B cell (primary cell): ENCODE results near the gene SLPI. TPM values are rescaled to one million over a fixed set of nuclear protein-coding genes. Genes with fewer than 3 reads are reported as not detected.

ENCODE experiments used
- ATAC-seq: fragments of 200-7000 bp; cut with Tn5 transposase; one replicate; pipeline ENCODE4 v1.10.0; 2021; ENCODE audit warnings: low read depth, mild to moderate bottlenecking, moderate number of reproducible peaks, moderate library complexity
- CTCF ChIA-PET: fragments of 350-600 bp; sonication (Branson Sonifier 250); formaldehyde crosslinking; loops from one replicate; lab custom pipeline; 2021; ENCODE audit warnings: antibody characterized with exemption, inconsistent platforms; lab: Charles Lee
- POLR2A ChIA-PET: fragments of 350-600 bp; sonication (Branson Sonifier 250); formaldehyde crosslinking; loops from one replicate; lab custom pipeline; 2021; ENCODE audit warnings: antibody characterized with exemption; lab: Charles Lee
- DNase-seq: peaks from one replicate; pipeline ENCODE4 v3.0.0; 2013
- H2AFZ ChIP-seq: 2 replicates; pipeline ENCODE4 v1.6.1; 2012; ENCODE audit warnings: mild to moderate bottlenecking, low read depth, low read length; ENCODE audit not compliant: insufficient read depth, poor library complexity, severe bottlenecking
- H3K27ac ChIP-seq, 2 donors: 1 replicate in 1 of 2; 2 replicates in 1 of 2; pipeline ENCODE4 v1.5.1; 2012 to 2013; ENCODE audit warnings: low read length in 2 of 2, mild to moderate bottlenecking in 2 of 2, moderate library complexity in 1 of 2
- H3K27me3 ChIP-seq, 4 experiments: fragments of 200-600 bp in 1 of 4; sonication (generic) in 1 of 4; replicated peaks in 1 of 4; 1 replicate in 2 of 4; 2 replicates in 2 of 4; pipeline versions ENCODE4 v1.6.1 to v1.7.0; 2013 to 2016; ENCODE audit warnings: low read length in 3 of 4, mild to moderate bottlenecking in 2 of 4, mixed read lengths in 1 of 4, moderate library complexity in 1 of 4; ENCODE audit not compliant: insufficient read depth in 4 of 4, control insufficient read depth in 3 of 4; ENCODE audit errors: control extremely low read depth in 1 of 4
- H3K36me3 ChIP-seq, 2 experiments: replicated peaks in 1 of 2; 1 replicate in 1 of 2; 2 replicates in 1 of 2; pipeline versions ENCODE4 v1.6.1 to v1.7.1; 2013; ENCODE audit warnings: low read length in 1 of 2; ENCODE audit not compliant: insufficient read depth in 2 of 2, control insufficient read depth in 1 of 2; ENCODE audit errors: control extremely low read depth in 1 of 2, extremely low read depth in 1 of 2
- H3K4me1 ChIP-seq, 2 donors: fragments of 200-600 bp in 1 of 2; sonication (generic) in 1 of 2; 1 replicate in 1 of 2; 2 replicates in 1 of 2; pipeline versions ENCODE4 v1.5.1 to v1.6.1; 2013 to 2017; ENCODE audit warnings: low read length in 2 of 2; ENCODE audit not compliant: control insufficient read depth in 2 of 2, insufficient read depth in 2 of 2
- H3K4me2 ChIP-seq: replicated peaks from 2 replicates; pipeline ENCODE3; 2012; ENCODE audit warnings: mild to moderate bottlenecking, low read depth, low read length; ENCODE audit not compliant: poor library complexity, severe bottlenecking
- H3K4me3 ChIP-seq, 5 experiments: fragments of 200-600 bp in 1 of 5; sonication (generic) in 1 of 5; 1 replicate in 3 of 5; 2 replicates in 2 of 5; pipeline versions ENCODE4 v1.5.1 to v1.7.0; 2011 to 2016; ENCODE audit warnings: low read length in 4 of 5, mild to moderate bottlenecking in 4 of 5, low read depth in 2 of 5, control low read depth in 1 of 5, moderate library complexity in 1 of 5; ENCODE audit not compliant: insufficient read depth in 1 of 5; ENCODE audit errors: control extremely low read depth in 1 of 5, extremely low read depth in 1 of 5
- H3K79me2 ChIP-seq: fragments of 200-600 bp; sonication (generic); one replicate; pipeline ENCODE4 v1.6.0; 2016; ENCODE audit warnings: low read length; ENCODE audit not compliant: control insufficient read depth, insufficient read depth
- H3K9ac ChIP-seq: fragments of 200-600 bp; sonication (generic); 2 replicates; pipeline ENCODE4 v1.6.1; 2017; ENCODE audit warnings: mild to moderate bottlenecking, low read length, moderate library complexity
- H3K9me3 ChIP-seq, 3 donors: one replicate each; pipeline versions ENCODE4 v1.6.1 to v1.7.1; 2013; ENCODE audit warnings: low read length in 2 of 3; ENCODE audit not compliant: control insufficient read depth in 2 of 3, insufficient read depth in 1 of 3; ENCODE audit errors: control extremely low read depth in 1 of 3
- H4K20me1 ChIP-seq: 2 replicates; pipeline ENCODE4 v1.6.0; 2012; ENCODE audit warnings: mild to moderate bottlenecking, low read length; ENCODE audit not compliant: insufficient read depth, control insufficient read depth, poor library complexity, severe bottlenecking
- H3K27ac Mint-ChIP-seq: one replicate; pipeline ENCODE4 v1.8.0; 2021; ENCODE audit warnings: mixed read lengths
- H3K27me3 Mint-ChIP-seq: one replicate; pipeline ENCODE4 v1.8.0; 2021; ENCODE audit warnings: mixed read lengths
- H3K4me1 Mint-ChIP-seq: one replicate; pipeline ENCODE4 v1.8.0; 2021; ENCODE audit warnings: mixed read lengths
- H3K4me3 Mint-ChIP-seq: one replicate; pipeline ENCODE4 v1.8.0; 2021; ENCODE audit warnings: mixed read lengths
- H3K9me3 Mint-ChIP-seq: one replicate; pipeline ENCODE4 v1.8.0; 2022; ENCODE audit warnings: mixed read lengths; ENCODE audit not compliant: insufficient read depth
- EZH2 ChIP-seq: IDR thresholded peaks from 2 replicates; pipeline ENCODE4 v1.6.1; 2012; ENCODE audit warnings: borderline replicate concordance, low read depth, mild to moderate bottlenecking, moderate library complexity, low read length; ENCODE audit not compliant: insufficient read depth, poor library complexity, severe bottlenecking
- WGBS: methylation state at CpG from one replicate; pipeline ENCODE4 v1.1.5; 2013; ENCODE audit warnings: missing lambda C conversion rate; ENCODE audit not compliant: insufficient coverage; 5-methylcytosine and 5-hydroxymethylcytosine counted together
- intact Hi-C: fragments of 100-400 bp; cut with micrococcal nuclease; formaldehyde crosslinking; loops from one replicate; pipeline ENCODE4 v1.10.0; 2022
- polyA plus RNA-seq: library from polyadenylated mRNA; depleted of rRNA; stranded (reverse); fragments of >200 nt; gene quantifications from 2 replicates; pipeline ENCODE4 v1.2.3, GENCODE V29; 2012
- total RNA-seq, 2 donors: library from RNA; stranded (reverse); fragments of 120-200 nt in 1 of 2; gene quantifications; 1 replicate in 1 of 2; 2 replicates in 1 of 2; pipeline versions ENCODE4 v1.2.3 to v1.2.4, GENCODE V29; 2013 to 2022
- TF ChIP-seq, protein P1 (sequence below): fragments of 200-600 bp; IDR thresholded peaks from one replicate; pipeline ENCODE4 v1.8.0; 2022; ENCODE audit warnings: antibody characterized with exemption, mild to moderate bottlenecking

The SLPI gene
- total and polyA plus RNA-seq, 2 donors (not counting 1 experiment from before 2014, with no cell fraction given), result not detected

DNA sequence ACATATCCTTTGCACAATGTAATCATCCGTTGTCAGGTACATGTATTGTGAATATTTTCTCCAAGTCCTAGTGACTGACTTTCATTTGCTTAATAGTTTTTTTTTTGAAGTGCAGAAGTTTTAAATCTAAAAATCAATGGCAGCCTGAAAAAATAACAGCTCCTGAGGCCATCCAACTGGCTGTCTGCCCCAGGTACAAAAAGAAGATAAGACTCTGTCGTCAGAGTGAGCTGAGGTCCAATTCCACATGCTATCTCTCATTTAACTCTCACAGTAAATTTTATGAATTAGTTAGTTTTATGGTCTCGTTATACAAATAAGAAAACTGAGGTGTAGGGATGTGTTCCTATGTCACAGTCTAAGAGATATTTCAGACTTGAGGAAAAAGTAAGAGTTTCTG lies 21.0 kb upstream of the SLPI start:
- no peaks in the 10 kb centered on the region for H3K9me3 ChIP-seq
- intact Hi-C loops, result no loop called here
- H3K4me2 ChIP-seq, result no peak overlapping the region
- H4K20me1 ChIP-seq, result no peaks in the 10 kb centered on the region
- ATAC-seq, result no peak
- H3K27me3 ChIP-seq, result peaks cover 0 to 13% (median 3%) of the 10 kb centered on the region in 4 experiments
- WGBS, result no CpG with 5 or more reads among the region's 3 CpGs
- peaks cover 71% of the 10 kb centered on the region for H3K27me3 Mint-ChIP-seq
- no peaks in the 10 kb centered on the region for H3K79me2 ChIP-seq
- ChIA-PET POLR2A (no interaction called here), CTCF (interaction anchor here (0.8 kb wide), 1 partner anchor 20 kb away, joined by 3 read pairs; no protein-coding TSS in a partner anchor)
- TF ChIP-seq, protein P1, sequence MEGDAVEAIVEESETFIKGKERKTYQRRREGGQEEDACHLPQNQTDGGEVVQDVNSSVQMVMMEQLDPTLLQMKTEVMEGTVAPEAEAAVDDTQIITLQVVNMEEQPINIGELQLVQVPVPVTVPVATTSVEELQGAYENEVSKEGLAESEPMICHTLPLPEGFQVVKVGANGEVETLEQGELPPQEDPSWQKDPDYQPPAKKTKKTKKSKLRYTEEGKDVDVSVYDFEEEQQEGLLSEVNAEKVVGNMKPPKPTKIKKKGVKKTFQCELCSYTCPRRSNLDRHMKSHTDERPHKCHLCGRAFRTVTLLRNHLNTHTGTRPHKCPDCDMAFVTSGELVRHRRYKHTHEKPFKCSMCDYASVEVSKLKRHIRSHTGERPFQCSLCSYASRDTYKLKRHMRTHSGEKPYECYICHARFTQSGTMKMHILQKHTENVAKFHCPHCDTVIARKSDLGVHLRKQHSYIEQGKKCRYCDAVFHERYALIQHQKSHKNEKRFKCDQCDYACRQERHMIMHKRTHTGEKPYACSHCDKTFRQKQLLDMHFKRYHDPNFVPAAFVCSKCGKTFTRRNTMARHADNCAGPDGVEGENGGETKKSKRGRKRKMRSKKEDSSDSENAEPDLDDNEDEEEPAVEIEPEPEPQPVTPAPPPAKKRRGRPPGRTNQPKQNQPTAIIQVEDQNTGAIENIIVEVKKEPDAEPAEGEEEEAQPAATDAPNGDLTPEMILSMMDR, result no peak
- TF ChIP-seq EZH2, result no peak
- no peak overlapping the region for H3K27ac Mint-ChIP-seq
- H3K4me3 Mint-ChIP-seq, result no peak overlapping the region
- H3K4me3 ChIP-seq, result no peak overlapping the region
- H2AFZ ChIP-seq, result no peak overlapping the region
- H3K4me1 ChIP-seq, result no peaks in the 10 kb centered on the region
- no peak overlapping the region for H3K9ac ChIP-seq
- no peak overlapping the region for H3K27ac ChIP-seq
- no peaks in the 10 kb centered on the region for H3K36me3 ChIP-seq
- no peaks in the 10 kb centered on the region for H3K4me1 Mint-ChIP-seq
- DNase-seq, result no peak
- no peaks in the 10 kb centered on the region for H3K9me3 Mint-ChIP-seq

DNA sequence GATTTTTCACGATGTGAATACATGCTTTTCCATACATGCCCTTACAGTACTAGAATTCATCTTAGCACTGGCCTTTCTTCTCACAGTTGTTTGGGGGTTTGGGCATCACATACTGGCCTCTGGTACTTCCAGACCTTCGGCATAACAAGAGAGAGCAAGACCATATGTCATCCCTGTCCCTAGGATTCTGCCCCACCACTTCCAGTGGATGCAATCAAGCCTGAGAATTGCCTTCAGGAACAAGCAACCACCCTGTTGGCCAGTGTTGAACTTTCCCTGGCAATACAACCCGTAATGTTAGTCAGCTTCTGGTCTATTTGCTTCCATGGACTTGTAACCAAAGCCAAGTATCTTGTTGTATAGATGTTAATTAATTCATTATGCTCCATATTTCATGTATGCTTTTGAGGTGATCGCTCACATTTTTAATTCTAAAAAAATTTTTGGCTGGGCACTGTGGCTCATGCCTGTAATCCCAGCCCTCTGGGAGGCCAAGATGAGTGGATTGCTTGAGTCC lies 15.4 kb upstream of the SLPI start:
- Histone ChIP-seq H3K27ac (no peak overlapping the region), H3K9me3 (no peaks in the 10 kb centered on the region), H3K79me2 (no peaks in the 10 kb centered on the region), H3K27me3 (peaks cover 0 to 13% (median 2%) of the 10 kb centered on the region in 4 experiments), H4K20me1 (no peaks in the 10 kb centered on the region), H3K4me3 (no peak overlapping the region), H3K9ac (no peak overlapping the region), H3K36me3 (no peaks in the 10 kb centered on the region), H2AFZ (no peak overlapping the region), H3K4me1 (no peaks in the 10 kb centered on the region), H3K4me2 (no peak overlapping the region)
- H3K27ac Mint-ChIP-seq, result no peak overlapping the region
- no peak for TF ChIP-seq EZH2
- TF ChIP-seq, protein P1, result no peak
- WGBS, result 75% methylated on average over 2 of the region's 4 CpGs
- intact Hi-C loops, result no loop called here
- POLR2A ChIA-PET, result no interaction called here
- no peaks in the 10 kb centered on the region for H3K4me1 Mint-ChIP-seq
- CTCF ChIA-PET, result no interaction called here
- H3K27me3 Mint-ChIP-seq, result peaks cover 57% of the 10 kb centered on the region
- DNase-seq, result no peak
- no peak for ATAC-seq
- H3K9me3 Mint-ChIP-seq, result no peaks in the 10 kb centered on the region
- H3K4me3 Mint-ChIP-seq, result no peak overlapping the region
